Measurements from ENCODE around the gene DYNLT2. TPM values are rescaled to one million over a fixed set of nuclear protein-coding genes. Genes with fewer than 3 reads are reported as not detected.

Gene DYNLT2
- total and polyA plus RNA-seq, 2 of the 13 experiments (the other 11 are each of a cell fraction or from before 2014, with no cell fraction given) = 2.1 to 4.3 TPM

DNA sequence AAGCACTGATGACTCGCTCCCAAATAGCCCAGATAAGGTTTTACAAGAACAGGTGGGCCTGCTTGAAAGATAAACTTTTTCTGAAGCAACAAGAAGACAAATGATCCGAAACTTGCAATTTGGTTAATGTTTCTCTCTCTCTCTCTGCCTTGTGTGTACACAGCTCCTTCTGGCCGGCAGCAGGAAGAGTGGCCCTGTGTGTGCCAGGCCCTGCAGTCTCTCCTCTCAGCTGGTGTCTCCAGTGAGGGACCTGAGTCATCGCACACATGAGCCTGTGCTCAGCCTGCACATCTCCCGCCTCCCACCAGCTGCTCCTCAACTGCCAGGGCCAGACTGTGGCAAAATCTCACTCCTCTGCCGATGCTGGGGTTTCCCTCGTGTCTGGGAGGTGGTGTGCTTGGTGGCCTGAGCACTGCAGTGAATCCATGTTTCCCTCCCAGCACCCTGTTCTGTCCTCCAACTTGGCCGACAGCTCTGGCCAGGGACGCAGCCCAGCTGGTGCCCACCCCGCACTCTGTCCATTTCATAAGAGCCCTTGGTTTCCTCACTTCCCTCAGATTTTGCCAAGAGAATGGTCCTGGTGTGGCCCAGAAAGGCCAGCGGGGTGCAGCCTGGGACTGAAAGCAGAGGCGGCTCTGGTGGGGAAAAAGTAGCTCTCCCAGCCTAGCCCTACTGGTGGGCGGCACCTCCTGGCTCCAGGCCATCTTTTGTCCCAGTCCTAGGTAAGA lies 49.5 kb upstream of the DYNLT2 start (continued):
- TF ChIP-seq, protein P1, sequence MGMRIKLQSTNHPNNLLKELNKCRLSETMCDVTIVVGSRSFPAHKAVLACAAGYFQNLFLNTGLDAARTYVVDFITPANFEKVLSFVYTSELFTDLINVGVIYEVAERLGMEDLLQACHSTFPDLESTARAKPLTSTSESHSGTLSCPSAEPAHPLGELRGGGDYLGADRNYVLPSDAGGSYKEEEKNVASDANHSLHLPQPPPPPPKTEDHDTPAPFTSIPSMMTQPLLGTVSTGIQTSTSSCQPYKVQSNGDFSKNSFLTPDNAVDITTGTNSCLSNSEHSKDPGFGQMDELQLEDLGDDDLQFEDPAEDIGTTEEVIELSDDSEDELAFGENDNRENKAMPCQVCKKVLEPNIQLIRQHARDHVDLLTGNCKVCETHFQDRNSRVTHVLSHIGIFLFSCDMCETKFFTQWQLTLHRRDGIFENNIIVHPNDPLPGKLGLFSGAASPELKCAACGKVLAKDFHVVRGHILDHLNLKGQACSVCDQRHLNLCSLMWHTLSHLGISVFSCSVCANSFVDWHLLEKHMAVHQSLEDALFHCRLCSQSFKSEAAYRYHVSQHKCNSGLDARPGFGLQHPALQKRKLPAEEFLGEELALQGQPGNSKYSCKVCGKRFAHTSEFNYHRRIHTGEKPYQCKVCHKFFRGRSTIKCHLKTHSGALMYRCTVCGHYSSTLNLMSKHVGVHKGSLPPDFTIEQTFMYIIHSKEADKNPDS (CRISPR knock-in tag; IDR thresholded peaks at IDR 0.05) = peak; percentile 16; the same call in 1 of the 2 replicates
- TF ChIP-seq TGIF2 (CRISPR knock-in tag; IDR thresholded peaks at IDR 0.05) (peak; percentile 71; the same call in 1 of the 2 replicates), CC2D1A (CRISPR knock-in tag; IDR thresholded peaks at IDR 0.05) (no peak), NFIC (IDR thresholded peaks at IDR 0.05; ENCODE audit: low read length) (peak; percentile 75; the same call in 1 of the 2 replicates), POLR2AphosphoS2 (IDR thresholded peaks at IDR 0.05; ENCODE audit: low read depth, low read length) (no peak), ZNF543 (CRISPR knock-in tag; IDR thresholded peaks at IDR 0.05) (peak; percentile 97), ZNF615 (CRISPR knock-in tag; IDR thresholded peaks at IDR 0.05; ENCODE audit: borderline replicate concordance) (no peak; the same call in 1 of the 2 replicates), HMG20A (CRISPR knock-in tag; IDR thresholded peaks at IDR 0.05; ENCODE audit: borderline replicate concordance) (peak; percentile 67; the same call in 1 of the 2 replicates), HOXA5 (CRISPR knock-in tag; IDR thresholded peaks at IDR 0.05) (peak; percentile 45; the same call in 1 of the 2 replicates), ZNF24 (IDR thresholded peaks at IDR 0.05) (no peak), EED (CRISPR knock-in tag; IDR thresholded peaks at IDR 0.05) (0 out of 2 replicates have a peak, but pooled peaks have one; percentile 44), ONECUT2 (CRISPR knock-in tag; IDR thresholded peaks at IDR 0.05) (no peak), SP5 (CRISPR knock-in tag; IDR thresholded peaks at IDR 0.05; ENCODE audit: borderline replicate concordance, low read depth) (peak; percentile 26; the same call in 1 of the 2 replicates), ZNF75D (CRISPR knock-in tag; IDR thresholded peaks at IDR 0.05; ENCODE audit: borderline replicate concordance) (no peak)
- TF ChIP-seq, protein P2, sequence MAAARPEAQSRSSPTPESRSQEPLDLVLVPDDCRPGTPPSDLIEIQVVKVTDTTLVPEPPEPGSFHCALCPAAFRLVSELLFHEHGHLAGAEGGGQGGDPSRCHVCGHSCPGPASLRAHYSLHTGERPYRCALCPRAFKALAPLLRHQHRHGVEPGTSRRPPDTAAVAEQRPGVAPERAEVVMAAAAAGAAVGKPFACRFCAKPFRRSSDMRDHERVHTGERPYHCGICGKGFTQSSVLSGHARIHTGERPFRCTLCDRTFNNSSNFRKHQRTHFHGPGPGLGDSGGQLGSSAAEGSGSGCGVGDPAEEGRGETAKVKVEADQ (CRISPR knock-in tag; IDR thresholded peaks at IDR 0.05; ENCODE audit: borderline replicate concordance) = peak; percentile 88
- TF ChIP-seq, protein P3, sequence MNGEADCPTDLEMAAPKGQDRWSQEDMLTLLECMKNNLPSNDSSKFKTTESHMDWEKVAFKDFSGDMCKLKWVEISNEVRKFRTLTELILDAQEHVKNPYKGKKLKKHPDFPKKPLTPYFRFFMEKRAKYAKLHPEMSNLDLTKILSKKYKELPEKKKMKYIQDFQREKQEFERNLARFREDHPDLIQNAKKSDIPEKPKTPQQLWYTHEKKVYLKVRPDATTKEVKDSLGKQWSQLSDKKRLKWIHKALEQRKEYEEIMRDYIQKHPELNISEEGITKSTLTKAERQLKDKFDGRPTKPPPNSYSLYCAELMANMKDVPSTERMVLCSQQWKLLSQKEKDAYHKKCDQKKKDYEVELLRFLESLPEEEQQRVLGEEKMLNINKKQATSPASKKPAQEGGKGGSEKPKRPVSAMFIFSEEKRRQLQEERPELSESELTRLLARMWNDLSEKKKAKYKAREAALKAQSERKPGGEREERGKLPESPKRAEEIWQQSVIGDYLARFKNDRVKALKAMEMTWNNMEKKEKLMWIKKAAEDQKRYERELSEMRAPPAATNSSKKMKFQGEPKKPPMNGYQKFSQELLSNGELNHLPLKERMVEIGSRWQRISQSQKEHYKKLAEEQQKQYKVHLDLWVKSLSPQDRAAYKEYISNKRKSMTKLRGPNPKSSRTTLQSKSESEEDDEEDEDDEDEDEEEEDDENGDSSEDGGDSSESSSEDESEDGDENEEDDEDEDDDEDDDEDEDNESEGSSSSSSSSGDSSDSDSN (CRISPR knock-in tag; IDR thresholded peaks at IDR 0.05) = peak; percentile 81
- TF ChIP-seq, protein P4, sequence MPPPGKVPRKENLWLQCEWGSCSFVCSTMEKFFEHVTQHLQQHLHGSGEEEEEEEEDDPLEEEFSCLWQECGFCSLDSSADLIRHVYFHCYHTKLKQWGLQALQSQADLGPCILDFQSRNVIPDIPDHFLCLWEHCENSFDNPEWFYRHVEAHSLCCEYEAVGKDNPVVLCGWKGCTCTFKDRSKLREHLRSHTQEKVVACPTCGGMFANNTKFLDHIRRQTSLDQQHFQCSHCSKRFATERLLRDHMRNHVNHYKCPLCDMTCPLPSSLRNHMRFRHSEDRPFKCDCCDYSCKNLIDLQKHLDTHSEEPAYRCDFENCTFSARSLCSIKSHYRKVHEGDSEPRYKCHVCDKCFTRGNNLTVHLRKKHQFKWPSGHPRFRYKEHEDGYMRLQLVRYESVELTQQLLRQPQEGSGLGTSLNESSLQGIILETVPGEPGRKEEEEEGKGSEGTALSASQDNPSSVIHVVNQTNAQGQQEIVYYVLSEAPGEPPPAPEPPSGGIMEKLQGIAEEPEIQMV (CRISPR knock-in tag; IDR thresholded peaks at IDR 0.05; ENCODE audit: low read depth) = peak; percentile 61; the same call in 1 of the 2 replicates
- TF ChIP-seq, protein P5, sequence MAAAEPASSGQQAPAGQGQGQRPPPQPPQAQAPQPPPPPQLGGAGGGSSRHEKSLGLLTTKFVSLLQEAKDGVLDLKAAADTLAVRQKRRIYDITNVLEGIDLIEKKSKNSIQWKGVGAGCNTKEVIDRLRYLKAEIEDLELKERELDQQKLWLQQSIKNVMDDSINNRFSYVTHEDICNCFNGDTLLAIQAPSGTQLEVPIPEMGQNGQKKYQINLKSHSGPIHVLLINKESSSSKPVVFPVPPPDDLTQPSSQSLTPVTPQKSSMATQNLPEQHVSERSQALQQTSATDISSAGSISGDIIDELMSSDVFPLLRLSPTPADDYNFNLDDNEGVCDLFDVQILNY (CRISPR knock-in tag; conservative IDR thresholded peaks at IDR 0.05) = 0 out of 2 replicates have a peak, but pooled peaks have one; percentile 40
- TF ChIP-seq, protein P6, sequence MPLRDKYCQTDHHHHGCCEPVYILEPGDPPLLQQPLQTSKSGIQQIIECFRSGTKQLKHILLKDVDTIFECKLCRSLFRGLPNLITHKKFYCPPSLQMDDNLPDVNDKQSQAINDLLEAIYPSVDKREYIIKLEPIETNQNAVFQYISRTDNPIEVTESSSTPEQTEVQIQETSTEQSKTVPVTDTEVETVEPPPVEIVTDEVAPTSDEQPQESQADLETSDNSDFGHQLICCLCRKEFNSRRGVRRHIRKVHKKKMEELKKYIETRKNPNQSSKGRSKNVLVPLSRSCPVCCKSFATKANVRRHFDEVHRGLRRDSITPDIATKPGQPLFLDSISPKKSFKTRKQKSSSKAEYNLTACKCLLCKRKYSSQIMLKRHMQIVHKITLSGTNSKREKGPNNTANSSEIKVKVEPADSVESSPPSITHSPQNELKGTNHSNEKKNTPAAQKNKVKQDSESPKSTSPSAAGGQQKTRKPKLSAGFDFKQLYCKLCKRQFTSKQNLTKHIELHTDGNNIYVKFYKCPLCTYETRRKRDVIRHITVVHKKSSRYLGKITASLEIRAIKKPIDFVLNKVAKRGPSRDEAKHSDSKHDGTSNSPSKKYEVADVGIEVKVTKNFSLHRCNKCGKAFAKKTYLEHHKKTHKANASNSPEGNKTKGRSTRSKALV (CRISPR knock-in tag; IDR thresholded peaks at IDR 0.05) = peak; percentile 72

Data from HepG2 (cell line).